ENCODE measurements around the gene SLC25A2.
"Not testable (repeated sequence)": the region's sequence is repeated elsewhere in the genome, so short reads cannot be mapped to it uniquely, and the experiment has no call there.

SLC25A2 gene

GRCh38 chr5:141316963-141317362, 13.1 kb upstream of the SLC25A2 start:
- DNase-seq (ENCODE audit: low read depth, low spot score), result not testable (repeated sequence)

GRCh38 chr5:141313711-141314110, 9.9 kb upstream of the SLC25A2 start:
- no peak for DNase-seq (ENCODE audit: low read depth, low spot score)

- DNase-seq (ENCODE audit: low read depth, low spot score), result no peak
Measured at GRCh38 chr5:141306630-141307029, 2.8 kb upstream of the SLC25A2 start.

GRCh38 chr5:141298376-141298775, 5.5 kb downstream of the SLC25A2 start:
- DNase-seq (ENCODE audit: low read depth, low spot score), result no peak

GRCh38 chr5:141272906-141273305, 30.9 kb downstream of the SLC25A2 start:
- no peak for DNase-seq (ENCODE audit: low read depth, low spot score)

GRCh38 chr5:141269195-141269594, 34.7 kb downstream of the SLC25A2 start:
- no peak for DNase-seq (ENCODE audit: low read depth, low spot score)

GRCh38 chr5:141261238-141261546, 42.7 kb downstream of the SLC25A2 start:
- DNase-seq (ENCODE audit: low read depth, low spot score), result no peak

- DNase-seq (ENCODE audit: low read depth, low spot score), result no peak
Measured at GRCh38 chr5:141260458-141261237, 43.2 kb downstream of the SLC25A2 start.

GRCh38 chr5:141258948-141259347, 44.9 kb downstream of the SLC25A2 start:
- no peak for DNase-seq (ENCODE audit: low read depth, low spot score)

GRCh38 chr5:141258464-141258863, 45.4 kb downstream of the SLC25A2 start:
- no peak for DNase-seq (ENCODE audit: low read depth, low spot score)
